ENCODE measurements around the gene SLC26A8. TPM values are rescaled to one million over a fixed set of nuclear protein-coding genes. Genes with fewer than 3 reads are reported as not detected.

SLC26A8 gene
- total RNA-seq, 1 experiment from 2014 or later: not detected

- H2AFZ ChIP-seq (ENCODE audit: low read depth, low read length, poor library complexity, severe bottlenecking): no peak overlapping the region
- no peak overlapping the region for H3K9ac ChIP-seq (ENCODE audit: low read length)
- H3K79me2 ChIP-seq (ENCODE audit: insufficient read depth, low read length): peaks cover 99% of the 10 kb centered on the region
- CTCF ChIA-PET: no interaction called here
- no peak overlapping the region for H3K4me3 ChIP-seq (replicated peaks in 1 of 2; ENCODE audit: low read depth in 1 of 2, low read length in 2 of 2)
- no peaks in the 10 kb centered on the region for H3K4me1 ChIP-seq (ENCODE audit: control insufficient read depth in 1 of 2, insufficient read depth in 2 of 2, low read length in 2 of 2)
- no TSS peak for BruUV-seq (replicated peaks)
- no peaks in the 10 kb centered on the region for H3K9me2 ChIP-seq (ENCODE audit: insufficient read depth)
- no peak overlapping the region for H3K27ac ChIP-seq (ENCODE audit: low read depth, low read length)
- no peak for TF ChIP-seq ELF1 (IDR thresholded peaks at IDR 0.05; ENCODE audit: borderline replicate concordance, low read depth)
- ATAC-seq (no peak), DNase-seq (ENCODE audit: low read depth, low spot score) (no peak)
- H3K27me3 ChIP-seq (ENCODE audit: insufficient read depth, low read length): no peaks in the 10 kb centered on the region
- H3K36me3 ChIP-seq (ENCODE audit: control insufficient read depth in 1 of 2, insufficient read depth in 2 of 2, low read length in 2 of 2): peaks cover 9 to 52% of the 10 kb centered on the region in 2 experiments; a peak in 2 of 4 replicates
- peaks cover 3 to 5% of the 10 kb centered on the region in 2 experiments; a peak in 2 of 4 replicates for H3K9me3 ChIP-seq (ENCODE audit: control insufficient read depth in 1 of 2, insufficient read depth in 1 of 2, low read depth in 1 of 2, low read length in 2 of 2)
- no peak overlapping the region for H3K4me2 ChIP-seq (ENCODE audit: low read length)
- intact Hi-C loops (cut with micrococcal nuclease): no loop called here
- POLR2A ChIA-PET: no interaction called here
- peaks cover 9% of the 10 kb centered on the region; the same call in 1 of the 2 replicates for H4K20me1 ChIP-seq (ENCODE audit: insufficient read depth)
- RAD21 ChIA-PET (ENCODE audit: low non-redundant PET in 1 of 2, low total read pairs in 2 of 2, uncharacterized antibody in 2 of 2, unreplicated experiment in 2 of 2): no interaction called here
Measured at GRCh38 chr6:35906499-35906846, 118.0 kb downstream of the SLC26A8 start.

- ChIA-PET CTCF (no interaction called here), POLR2A (no interaction called here), RAD21 (ENCODE audit: low non-redundant PET in 1 of 2, low total read pairs in 2 of 2, uncharacterized antibody in 2 of 2, unreplicated experiment in 2 of 2) (no interaction called here)
- H3K9me2 ChIP-seq (ENCODE audit: insufficient read depth): no peaks in the 10 kb centered on the region
- peaks cover 9 to 52% of the 10 kb centered on the region in 2 experiments; a peak in 2 of 4 replicates for H3K36me3 ChIP-seq (ENCODE audit: control insufficient read depth in 1 of 2, insufficient read depth in 2 of 2, low read length in 2 of 2)
- no peak for TF ChIP-seq MAX (IDR thresholded peaks at IDR 0.05)
- H3K4me2 ChIP-seq (ENCODE audit: low read length): no peak overlapping the region
- no peaks in the 10 kb centered on the region for H3K4me1 ChIP-seq (ENCODE audit: control insufficient read depth in 1 of 2, insufficient read depth in 2 of 2, low read length in 2 of 2)
- H3K9me3 ChIP-seq (ENCODE audit: control insufficient read depth in 1 of 2, insufficient read depth in 1 of 2, low read depth in 1 of 2, low read length in 2 of 2): peaks cover 3 to 5% of the 10 kb centered on the region in 2 experiments; a peak in 2 of 4 replicates
- no peak overlapping the region for H3K4me3 ChIP-seq (replicated peaks in 1 of 2; ENCODE audit: low read depth in 1 of 2, low read length in 2 of 2)
- intact Hi-C loops (cut with micrococcal nuclease): no loop called here
- no peaks in the 10 kb centered on the region for H3K27me3 ChIP-seq (ENCODE audit: insufficient read depth, low read length)
- no peak for DNase-seq (ENCODE audit: low read depth, low spot score)
- no peak overlapping the region for H3K27ac ChIP-seq (ENCODE audit: low read depth, low read length)
- no TSS peak for BruUV-seq (replicated peaks)
- peaks cover 99% of the 10 kb centered on the region for H3K79me2 ChIP-seq (ENCODE audit: insufficient read depth, low read length)
- H3K9ac ChIP-seq (ENCODE audit: low read length): no peak overlapping the region
- no peak overlapping the region for H2AFZ ChIP-seq (ENCODE audit: low read depth, low read length, poor library complexity, severe bottlenecking)
- peaks cover 9% of the 10 kb centered on the region; the same call in 1 of the 2 replicates for H4K20me1 ChIP-seq (ENCODE audit: insufficient read depth)
- no peak for ATAC-seq
Measured at GRCh38 chr6:35905841-35906498, 118.5 kb downstream of the SLC26A8 start.

All from HCT116 (cell line).